ENCODE results near the gene NRG3. TPM values are rescaled to one million over a fixed set of nuclear protein-coding genes. Genes with fewer than 3 reads are reported as not detected.

Gene NRG3
- total RNA-seq, 1 donor from 2014 or later: 6.1 TPM

DNA sequence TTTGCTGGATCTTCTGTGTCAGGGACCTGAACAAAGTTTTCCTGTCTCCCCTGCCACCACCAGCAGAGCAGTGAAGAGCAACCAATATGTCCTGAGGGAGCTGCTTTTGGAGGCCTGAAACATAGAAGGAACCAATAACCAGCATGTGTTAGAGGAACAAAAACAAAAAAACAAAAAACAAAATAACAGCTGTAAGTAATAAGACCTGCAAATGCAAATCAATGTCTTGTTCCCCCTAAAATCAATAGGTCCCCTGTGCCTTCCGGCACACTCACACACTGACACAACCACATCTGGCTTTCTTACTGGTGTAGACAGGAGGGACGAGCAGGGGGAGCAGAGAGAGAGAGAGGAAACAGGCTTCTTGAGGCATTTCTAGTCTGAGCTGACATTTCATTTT is 94.1 kb downstream of the NRG3 start:
- Mint-ChIP-seq H3K4me3 (no peak overlapping the region), H3K36me3 (no peaks in the 10 kb centered on the region)
- no peak for TF ChIP-seq CTCF (conservative IDR thresholded peaks at IDR 0.05)

GRCh38 chr10:81978238-81978637 is 103.2 kb downstream of the NRG3 start:
- H3K9me3 Mint-ChIP-seq: no peaks in the 10 kb centered on the region
- H3K4me1 Mint-ChIP-seq (ENCODE audit: unreplicated experiment): no peaks in the 10 kb centered on the region
- H3K4me3 Mint-ChIP-seq: no peak overlapping the region
- no peaks in the 10 kb centered on the region for H3K36me3 Mint-ChIP-seq
- peaks cover 7% of the 10 kb centered on the region for H3K27me3 Mint-ChIP-seq
- DNase-seq (ENCODE audit: extremely low spot score, unreplicated experiment): no peak
- H3K27ac Mint-ChIP-seq: no peak overlapping the region
- TF ChIP-seq CTCF (conservative IDR thresholded peaks at IDR 0.05): no peak

More for the DNA sequence above, 94.1 kb downstream of the NRG3 start:
- no peak for DNase-seq (ENCODE audit: extremely low spot score, unreplicated experiment)
- Mint-ChIP-seq H3K27me3 (peaks cover 9% of the 10 kb centered on the region), H3K9me3 (peaks cover 4% of the 10 kb centered on the region), H3K4me1 (ENCODE audit: unreplicated experiment) (no peaks in the 10 kb centered on the region), H3K27ac (no peak overlapping the region)

GRCh38 chr10:81981724-81982123 is 106.7 kb downstream of the NRG3 start:
- DNase-seq (ENCODE audit: extremely low spot score, unreplicated experiment): no peak
- H3K27ac Mint-ChIP-seq: no peak overlapping the region
- H3K36me3 Mint-ChIP-seq: no peaks in the 10 kb centered on the region
- H3K4me3 Mint-ChIP-seq: no peak overlapping the region
- no peak for TF ChIP-seq CTCF (conservative IDR thresholded peaks at IDR 0.05)
- H3K9me3 Mint-ChIP-seq: no peaks in the 10 kb centered on the region
- peaks cover 4% of the 10 kb centered on the region for H3K27me3 Mint-ChIP-seq
- H3K4me1 Mint-ChIP-seq (ENCODE audit: unreplicated experiment): no peaks in the 10 kb centered on the region

- H3K27me3 Mint-ChIP-seq: peaks cover 9% of the 10 kb centered on the region
- DNase-seq (ENCODE audit: extremely low spot score, unreplicated experiment): no peak
- no peak overlapping the region for H3K4me3 Mint-ChIP-seq
- H3K36me3 Mint-ChIP-seq: no peaks in the 10 kb centered on the region
- no peaks in the 10 kb centered on the region for H3K4me1 Mint-ChIP-seq (ENCODE audit: unreplicated experiment)
- H3K9me3 Mint-ChIP-seq: no peaks in the 10 kb centered on the region
- no peak for TF ChIP-seq CTCF (conservative IDR thresholded peaks at IDR 0.05)
- H3K27ac Mint-ChIP-seq: no peak overlapping the region
Measured at GRCh38 chr10:81984428-81984827, 109.4 kb downstream of the NRG3 start.

DNA sequence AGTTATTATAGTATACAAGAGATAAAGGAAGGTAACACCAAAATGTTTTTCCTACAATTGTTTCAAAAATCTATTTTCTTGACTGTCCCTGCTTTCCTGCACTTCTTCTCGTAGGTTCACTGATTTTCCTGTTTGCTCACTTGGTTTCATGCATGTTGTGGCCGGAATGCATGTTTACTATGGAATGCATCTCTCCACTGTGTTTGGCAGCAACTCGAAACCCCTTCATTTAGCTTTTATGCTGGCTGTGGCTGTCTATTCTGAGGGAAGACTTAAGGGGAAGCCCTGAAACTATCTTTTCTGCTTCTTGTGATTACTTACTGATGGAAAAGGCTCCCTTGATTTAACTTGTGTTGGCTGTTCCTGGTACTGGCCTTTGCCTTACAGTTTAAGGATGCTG is 120.3 kb downstream of the NRG3 start:
- Mint-ChIP-seq H3K9me3 (no peaks in the 10 kb centered on the region), H3K4me3 (no peak overlapping the region), H3K27ac (no peak overlapping the region), H3K4me1 (ENCODE audit: unreplicated experiment) (no peaks in the 10 kb centered on the region), H3K36me3 (no peaks in the 10 kb centered on the region), H3K27me3 (no peaks in the 10 kb centered on the region)
- DNase-seq (ENCODE audit: extremely low spot score, unreplicated experiment): no peak
- TF ChIP-seq CTCF (conservative IDR thresholded peaks at IDR 0.05): no peak

- H3K4me3 Mint-ChIP-seq: no peak overlapping the region
- no peaks in the 10 kb centered on the region for H3K36me3 Mint-ChIP-seq
- no peak for DNase-seq (ENCODE audit: extremely low spot score, unreplicated experiment)
- no peak overlapping the region for H3K27ac Mint-ChIP-seq
- TF ChIP-seq CTCF (conservative IDR thresholded peaks at IDR 0.05): no peak
- no peaks in the 10 kb centered on the region for H3K4me1 Mint-ChIP-seq (ENCODE audit: unreplicated experiment)
- no peaks in the 10 kb centered on the region for H3K9me3 Mint-ChIP-seq
- H3K27me3 Mint-ChIP-seq: no peaks in the 10 kb centered on the region
Measured at GRCh38 chr10:81996927-81997326, 121.9 kb downstream of the NRG3 start.

Measured in type B pancreatic cell (in vitro differentiated cells).